CD1c-positive myeloid dendritic cell (primary cell): Measurements from ENCODE around the gene BLM.

Experiments
- DNase-seq: peaks from one replicate; pipeline ENCODE4 v3.0.0-alpha.2; 2016; ENCODE audit errors: extremely low spot score

Gene BLM

DNA sequence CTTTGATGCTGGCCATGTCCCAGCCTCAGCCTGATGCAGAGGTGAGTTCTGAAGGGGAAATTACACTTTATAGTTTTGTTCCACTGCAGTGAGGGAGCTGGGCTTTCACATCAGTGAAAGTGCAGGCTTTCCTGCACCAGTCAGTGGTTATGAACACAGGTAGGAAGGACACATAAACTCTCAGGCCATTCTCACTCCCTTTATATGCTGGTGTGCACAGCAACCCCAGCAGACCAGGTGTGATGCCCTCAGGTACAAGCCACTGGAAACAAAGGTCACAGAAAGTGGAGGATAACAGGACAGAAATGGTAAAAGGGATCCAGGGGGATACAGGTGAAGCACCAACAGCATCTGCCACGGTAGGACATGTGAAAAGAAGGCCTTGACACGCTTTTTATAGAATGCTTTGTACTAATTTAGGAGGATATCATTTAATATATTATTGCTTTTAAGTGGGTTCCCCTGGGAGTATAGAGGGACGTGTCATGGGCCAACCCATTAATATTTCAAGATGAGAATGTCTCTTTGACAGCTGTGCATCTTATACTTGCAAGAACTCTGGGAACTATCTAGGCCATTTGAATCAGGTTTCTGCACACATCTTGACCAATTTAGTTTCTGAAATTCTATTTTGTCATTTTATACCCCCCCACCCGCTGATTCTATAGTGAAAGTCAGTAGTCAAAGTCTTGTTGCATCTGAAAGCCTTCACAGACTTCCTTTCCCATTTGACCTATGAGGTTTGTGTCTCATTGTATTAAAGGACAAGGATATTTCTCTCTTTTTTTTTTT lies 25.0 kb upstream of the BLM start:
- DNase-seq = no peak

DNA sequence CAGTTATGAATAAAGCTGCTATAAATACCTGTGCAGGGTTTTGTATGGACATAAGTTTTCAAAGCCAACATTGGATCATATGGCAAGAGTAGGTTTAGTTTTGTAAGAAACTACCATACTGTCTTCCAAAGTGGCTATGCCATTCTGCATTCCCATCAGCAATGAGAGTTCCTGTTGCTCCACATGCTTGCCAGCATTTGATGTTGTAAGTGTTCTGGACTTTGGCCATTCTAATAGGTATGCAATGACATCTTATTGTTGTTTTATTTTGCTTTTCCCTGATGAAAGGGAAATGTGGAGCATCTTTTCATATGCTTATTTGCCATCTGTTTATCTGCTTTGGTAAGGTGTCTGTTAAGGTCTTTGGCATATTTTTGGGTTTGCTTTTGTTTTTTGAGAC lies 22.2 kb upstream of the BLM start:
- DNase-seq = no peak

DNA sequence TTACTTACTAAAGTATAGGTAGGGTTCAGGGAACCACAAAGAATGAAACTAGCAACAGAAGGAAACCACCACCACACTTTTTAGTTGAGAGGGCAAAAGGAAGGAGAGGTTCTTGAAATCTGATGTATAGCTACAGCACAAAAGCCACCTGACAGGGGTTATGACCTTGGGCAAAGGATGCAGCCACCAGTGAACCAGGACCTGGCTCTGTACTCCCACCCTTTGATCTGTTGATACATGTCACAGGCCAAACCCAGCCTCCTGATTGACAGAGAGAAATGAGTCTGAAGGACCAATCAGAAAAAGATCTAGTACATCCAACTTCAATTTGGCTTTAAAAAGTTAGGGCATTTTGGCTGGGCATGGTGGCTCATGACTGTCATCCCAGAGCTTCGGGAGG lies 20.0 kb upstream of the BLM start:
- DNase-seq = no peak

DNA sequence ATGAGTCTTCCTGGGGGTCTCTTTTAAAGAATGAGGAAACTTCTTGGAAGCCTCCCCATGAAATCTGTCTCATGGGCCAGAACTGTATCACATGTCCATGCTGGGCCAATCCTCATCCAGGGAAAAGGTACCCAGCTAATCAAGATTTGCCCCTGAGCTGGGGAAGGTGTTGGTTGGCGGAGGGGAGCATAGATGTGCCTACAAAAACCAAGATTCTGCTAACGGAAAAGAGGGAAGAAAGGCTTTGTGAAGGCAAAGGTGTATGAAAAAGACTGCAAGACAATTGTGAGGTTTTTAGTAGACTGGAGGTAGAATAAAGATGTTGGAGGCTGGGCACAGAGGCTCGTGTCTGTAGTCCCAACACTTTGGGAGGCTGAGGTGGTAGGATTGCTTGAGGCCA lies 18.5 kb upstream of the BLM start:
- DNase-seq = no peak

DNA sequence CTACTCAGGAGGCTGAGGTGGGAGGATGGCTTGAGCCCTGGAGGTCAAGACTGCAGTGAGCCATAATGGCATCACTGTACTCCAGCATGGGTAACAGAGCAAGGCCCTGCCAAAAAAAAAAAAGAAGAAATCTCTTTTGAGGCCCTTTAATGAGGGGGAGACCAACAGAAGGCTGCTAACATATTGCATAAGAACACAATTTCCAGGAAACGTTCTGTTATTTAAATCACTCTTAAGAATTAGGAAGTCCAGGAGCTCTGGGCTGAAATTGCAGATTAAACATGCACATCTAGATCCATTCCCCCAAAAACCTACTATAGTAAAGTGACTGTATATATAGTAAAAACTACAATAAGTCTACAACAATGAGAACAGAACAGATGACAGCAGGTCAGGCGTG lies 16.1 kb upstream of the BLM start:
- DNase-seq = peak; percentile 72

DNA sequence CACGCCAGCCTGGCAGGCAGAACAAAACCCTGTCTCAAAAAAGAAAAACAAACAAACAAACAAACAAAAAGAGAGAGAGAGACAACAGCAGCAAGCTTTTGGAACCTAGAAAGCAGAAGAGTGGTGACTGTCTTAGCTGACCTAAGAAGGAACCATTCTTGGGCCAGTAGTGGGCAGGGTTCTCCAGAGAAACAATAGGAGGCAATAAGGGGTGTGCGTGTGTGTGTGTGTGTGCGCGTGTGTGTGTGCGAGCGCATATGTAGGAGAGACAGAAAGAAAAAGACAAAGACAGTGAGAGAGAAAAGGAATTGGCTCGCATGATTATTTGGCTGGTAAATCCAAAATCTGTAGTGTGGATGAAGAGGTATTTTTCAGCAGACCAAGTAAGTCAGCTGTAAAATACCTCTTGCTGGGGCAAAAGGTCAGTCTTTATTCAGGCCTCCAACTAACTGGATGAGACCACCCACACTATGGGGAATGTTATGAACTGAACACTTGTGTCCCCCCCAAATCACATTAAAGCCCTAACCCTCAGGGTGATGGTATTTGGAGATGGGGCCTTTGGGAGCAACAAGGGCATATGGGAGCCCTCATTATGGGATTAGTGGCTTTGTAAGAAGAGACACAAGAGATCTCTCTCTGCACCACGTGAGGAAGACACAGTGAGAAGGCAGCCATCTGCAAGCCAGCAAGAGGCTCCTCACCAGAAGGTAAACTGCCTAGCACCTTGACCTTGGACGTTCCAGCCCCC lies 15.1 kb upstream of the BLM start:
- DNase-seq = peak; percentile 59

DNA sequence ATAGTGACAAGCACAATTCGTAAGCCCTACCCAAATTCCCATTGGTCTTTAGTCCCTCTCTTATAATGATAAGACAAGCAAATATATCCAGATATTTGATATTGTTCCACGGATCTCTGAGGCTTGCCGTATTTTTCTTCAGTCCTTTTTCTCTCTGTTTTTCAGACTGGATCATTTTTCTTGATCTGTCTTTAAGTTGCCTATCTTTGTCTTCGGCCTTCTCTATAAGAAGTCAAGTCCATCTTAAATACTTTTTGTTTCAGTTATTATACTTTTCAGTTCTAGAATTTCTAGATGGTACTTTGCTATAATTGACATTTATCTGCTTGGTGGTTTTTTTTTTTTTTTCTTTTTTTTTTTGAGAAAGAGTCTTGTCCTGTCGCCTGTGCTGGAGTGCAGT lies 13.7 kb upstream of the BLM start:
- no peak for DNase-seq

DNA sequence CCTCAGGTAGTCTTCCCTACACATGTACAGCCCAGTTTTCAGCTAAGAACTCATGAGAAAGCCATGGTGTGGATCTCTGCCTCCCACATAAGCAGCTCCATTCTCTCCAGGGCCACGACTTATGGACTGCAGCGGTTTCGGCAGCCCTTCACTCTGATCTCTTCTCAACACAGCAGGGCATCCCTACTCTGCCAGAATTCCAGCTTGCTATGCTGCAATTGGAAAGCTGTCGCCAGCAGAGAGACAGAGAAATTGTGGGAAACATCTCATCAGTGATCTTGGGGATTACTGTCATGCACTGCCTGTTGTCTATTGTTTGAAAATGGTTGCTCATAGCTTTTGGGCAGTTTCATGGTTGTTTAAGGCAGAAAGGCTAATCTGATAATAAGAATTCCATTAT lies 11.9 kb upstream of the BLM start:
- no peak for DNase-seq

DNA sequence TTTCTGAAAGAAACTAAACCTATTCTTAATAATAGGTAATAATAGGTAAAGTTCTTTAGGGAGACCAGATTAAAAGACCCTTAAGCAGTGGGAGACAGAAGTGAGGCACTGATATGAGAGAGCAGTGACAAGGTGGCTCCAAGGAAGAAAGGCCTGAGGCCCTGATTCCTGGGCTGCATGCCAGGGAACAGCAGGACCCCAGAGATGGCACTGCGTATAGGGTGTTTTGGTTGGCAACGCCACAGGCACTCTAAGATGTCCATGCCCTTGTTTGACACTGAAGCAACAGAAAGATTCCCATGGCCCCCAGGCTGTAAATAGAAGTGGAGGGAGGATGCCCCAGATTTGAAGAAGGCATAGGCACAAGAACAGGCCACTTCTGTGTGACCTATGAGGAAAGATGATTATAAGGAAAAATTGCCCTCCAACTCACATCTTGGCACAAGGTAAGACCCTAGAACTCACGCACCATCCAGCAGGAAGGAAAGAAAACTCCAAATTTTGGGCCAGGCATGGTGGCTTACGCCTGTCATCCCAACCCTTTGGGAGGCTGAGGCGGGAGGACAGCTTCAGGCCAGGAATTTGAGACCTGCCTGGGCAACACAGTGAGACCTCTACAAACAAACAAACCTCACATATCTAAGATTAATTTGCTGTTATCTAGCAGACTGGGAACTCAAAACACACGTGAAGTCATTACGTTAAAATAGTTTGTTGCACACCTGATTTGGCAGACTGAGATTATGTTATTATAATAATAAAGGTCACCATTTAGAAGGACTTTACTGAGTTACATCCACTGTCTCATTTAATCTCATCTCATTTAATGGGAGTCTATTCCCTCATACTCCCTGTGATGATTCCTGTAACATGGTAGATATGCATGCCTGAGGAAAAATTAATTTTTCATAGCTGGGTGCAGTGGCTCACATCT lies 10.5 kb upstream of the BLM start:
- no peak for DNase-seq

DNA sequence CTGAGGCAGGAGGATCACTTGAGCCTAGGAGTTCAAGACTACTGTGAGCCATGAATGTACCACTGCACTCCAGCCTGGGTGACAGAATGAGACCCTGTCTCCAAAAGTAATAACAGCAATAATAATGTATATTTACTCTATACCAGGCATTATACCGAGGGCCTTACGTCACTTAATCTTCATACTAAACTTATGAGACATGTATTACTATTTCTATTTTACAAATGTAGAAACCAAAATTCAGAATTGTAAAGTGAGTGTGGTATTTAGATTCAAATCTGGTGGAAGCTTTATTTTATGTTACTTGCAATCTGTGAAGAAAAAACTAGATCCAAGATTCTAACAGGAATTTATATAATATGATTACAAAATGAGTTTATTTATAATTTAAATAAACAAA lies 9.7 kb upstream of the BLM start:
- no peak for DNase-seq

DNA sequence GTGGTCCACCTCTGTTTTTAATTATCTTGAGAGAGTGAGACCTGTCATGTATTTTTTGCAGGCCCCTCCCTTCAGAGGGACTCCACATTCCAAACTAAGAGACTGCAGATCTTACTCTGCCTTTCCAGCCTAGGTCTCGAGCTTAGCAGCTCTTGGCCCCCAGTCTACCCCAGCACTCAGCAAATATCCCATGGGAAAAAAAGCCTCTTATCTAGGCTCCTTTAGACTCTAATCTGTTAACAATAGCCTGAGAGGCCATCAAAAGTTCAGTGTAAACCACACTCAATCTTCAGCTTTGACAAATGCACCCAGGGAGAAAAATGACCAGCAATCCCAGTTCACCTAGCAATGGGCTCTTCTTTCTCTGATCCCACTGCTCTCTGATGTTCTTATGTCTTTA lies 8.6 kb upstream of the BLM start:
- no peak for DNase-seq

DNA sequence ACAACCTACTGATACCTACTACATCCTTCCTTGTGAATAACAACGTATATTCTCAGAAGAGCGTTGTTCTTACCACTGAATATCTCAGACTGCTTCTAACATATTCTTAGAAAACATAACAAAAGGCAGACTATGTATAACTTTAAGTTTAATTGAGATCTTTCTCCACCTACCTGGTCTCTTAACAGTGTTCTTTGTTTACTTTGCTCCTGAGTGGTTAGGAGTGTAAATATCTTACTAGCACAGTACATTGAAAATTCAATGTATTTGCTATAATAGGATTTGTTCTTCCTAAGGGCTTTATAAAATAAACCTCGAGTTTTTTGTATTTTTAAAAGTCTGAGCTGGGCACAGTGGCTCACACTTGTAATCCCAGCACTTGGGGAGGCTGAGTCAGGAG lies 7.9 kb upstream of the BLM start:
- no peak for DNase-seq

DNA sequence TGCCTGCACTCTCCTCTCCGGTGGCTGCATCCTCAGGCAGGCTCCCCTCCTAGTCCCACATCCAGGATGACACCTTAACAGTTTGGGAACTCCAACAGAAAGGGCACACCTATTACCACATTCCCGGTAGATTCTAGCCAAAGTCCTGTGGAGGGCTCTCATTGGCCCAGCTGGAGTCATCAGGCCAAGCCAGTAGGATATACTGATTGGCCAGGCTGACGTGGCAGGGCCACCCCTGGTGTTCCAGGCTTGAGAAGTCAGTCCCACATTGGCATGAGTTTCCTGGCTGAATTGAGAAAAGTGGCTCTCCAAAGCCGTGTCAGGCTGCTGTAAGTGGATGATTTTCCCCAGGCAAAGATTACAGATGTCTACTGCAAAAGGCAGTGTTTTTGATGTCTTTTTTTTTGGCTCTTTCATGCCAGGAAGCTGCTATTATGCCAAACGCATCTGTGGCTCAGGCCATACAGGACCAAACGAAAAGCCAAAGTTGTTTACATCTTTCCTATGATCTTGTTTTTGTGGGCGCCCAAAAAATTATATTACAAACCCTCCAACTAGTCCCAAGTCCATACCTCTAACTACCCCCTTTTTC lies 6.6 kb upstream of the BLM start:
- no peak for DNase-seq

DNA sequence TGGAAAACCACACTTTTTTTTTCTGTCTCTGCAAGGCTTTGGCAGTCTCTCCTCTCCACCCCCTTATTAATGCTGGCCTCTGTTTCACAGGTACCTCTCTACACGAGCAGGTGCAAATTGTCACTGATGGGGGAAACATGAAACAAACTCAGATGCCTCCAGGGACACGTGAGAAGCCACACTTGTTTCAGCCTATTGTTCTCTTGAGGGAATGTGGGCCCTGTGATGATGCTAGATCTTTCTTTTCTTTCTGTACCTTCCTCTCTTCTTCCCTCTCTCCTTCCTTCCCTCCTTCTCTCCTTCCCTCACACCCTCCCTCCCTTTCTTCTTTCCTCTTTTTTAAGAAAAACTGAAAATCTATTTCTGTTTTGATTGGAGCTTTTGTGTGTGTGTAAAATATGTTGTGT lies 5.7 kb upstream of the BLM start:
- DNase-seq = no peak

DNA sequence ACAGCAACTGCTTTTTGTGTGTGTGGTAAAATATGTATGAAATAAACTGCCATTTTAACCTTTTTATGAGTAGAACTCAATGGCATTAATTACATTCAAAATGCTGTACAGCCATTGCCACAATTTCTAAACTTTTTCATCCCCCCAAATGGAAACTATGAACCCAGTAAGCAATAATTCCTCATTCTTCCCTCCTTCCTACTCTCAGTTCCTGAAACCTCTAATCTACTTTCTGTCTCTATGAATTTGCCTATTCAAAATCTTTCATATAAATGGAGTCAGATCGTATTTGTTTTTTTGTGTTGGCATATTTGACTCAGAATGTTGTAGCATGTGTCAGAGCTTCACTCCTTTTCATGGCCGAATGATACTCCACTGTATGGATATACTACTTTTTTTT lies 5.3 kb upstream of the BLM start:
- peak; percentile 23 for DNase-seq

DNA sequence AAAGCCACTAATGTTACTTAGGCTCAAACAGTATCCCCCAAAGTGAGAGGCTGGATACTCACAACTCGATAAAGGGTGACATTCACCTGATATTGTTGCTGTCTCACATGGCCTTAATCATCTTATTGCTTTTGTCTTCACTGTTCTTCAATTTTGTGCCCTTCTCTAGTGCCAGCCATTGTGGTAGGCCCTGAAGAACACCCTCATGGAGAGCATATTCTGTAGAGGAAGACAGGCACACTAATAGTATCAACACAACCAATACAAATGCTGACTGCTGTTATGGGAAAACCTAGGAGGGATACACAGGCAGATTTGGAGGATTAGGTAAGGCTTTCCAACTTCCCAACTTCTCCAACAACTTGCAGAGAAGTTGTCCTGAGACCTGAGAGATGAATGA lies 4.1 kb upstream of the BLM start:
- DNase-seq = no peak

DNA sequence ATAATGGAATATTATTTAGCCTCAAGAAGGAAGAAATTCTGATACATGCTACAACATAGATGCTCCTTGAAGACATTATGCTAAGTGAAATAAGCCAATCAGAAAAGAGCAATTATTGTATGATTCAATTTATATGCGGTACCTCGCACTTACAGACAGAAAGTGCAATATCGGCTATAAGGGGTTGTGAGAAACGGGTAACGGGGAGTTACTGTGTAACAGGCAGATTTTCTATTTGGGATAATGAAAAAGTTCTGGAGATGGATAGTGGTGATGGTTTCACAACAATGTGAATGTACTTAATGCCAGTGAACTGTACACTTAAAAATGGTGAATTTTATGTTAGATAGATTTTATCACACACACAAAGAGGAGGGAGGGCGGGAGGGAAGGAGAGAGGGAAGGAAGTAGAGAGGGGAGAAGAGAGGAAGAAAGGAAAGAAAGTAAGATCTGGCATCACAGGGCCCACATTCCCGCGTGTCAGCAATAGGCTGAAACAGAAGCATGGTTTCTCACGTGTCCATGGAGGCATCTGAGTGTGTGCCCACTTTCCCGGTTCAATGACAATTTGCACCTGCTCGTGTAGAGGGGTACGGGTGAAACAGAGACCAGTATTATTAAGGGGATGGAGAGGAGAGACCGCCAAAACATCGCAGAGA lies 700 bp upstream of the BLM start:
- no peak for DNase-seq

DNA sequence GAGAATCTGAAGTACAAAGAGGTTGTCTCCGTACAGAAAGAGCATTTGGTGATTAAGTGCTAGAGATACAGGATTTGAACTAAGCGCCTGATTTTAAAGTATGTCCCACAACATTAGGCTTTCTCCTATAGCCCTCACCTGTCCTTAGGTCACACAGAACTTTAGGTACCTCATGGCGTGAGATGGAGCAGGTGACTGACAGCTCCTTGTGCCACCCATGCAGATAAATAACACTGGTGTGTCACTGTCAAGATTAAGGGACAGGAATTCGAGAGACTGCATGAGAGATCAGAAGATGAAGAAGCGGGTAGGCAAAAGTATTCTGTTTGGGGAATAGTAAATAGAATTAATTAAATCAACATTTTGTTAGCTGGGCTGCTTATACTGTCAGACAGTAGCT lies 1.1 kb downstream of the BLM start:
- DNase-seq = no peak

DNA sequence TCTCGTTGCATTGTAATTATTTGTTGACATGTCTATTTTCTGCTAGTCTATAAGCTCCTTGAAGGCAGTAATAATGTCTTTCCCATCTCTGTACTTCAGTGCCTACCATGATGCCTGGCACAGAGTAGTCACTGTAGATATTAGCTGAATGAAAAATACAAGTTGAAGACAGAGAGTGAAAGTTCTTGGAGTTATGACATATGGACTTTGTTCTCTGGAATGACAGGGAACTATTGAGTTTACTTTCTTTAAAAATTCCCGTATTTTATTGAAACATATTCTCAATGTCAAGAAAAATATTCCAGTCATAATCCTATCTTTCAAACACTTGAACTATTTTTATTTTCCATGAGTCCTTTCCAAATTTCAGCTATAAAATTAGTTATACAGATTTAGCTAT lies 3.0 kb downstream of the BLM start:
- DNase-seq = no peak

DNA sequence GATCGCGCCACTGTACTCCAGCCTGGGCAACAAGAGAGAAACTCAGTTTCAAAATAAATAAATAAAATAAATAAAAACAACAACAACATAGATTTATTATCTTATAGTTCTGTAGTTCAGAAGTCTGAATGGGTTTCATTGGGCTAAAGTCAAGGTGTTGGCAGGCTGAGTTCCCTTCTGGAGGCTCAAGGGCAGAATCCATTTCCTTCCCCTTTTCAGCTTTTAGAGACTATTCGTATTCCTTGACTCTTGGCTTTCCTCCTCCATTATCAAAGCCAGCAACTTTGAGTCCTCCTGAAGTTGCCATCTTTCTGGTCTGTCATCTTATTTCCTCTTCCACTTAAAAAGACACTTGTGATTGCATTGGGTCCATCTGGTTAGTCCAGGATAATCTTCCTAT lies 12.1 kb downstream of the BLM start:
- DNase-seq = peak; percentile 26

DNA sequence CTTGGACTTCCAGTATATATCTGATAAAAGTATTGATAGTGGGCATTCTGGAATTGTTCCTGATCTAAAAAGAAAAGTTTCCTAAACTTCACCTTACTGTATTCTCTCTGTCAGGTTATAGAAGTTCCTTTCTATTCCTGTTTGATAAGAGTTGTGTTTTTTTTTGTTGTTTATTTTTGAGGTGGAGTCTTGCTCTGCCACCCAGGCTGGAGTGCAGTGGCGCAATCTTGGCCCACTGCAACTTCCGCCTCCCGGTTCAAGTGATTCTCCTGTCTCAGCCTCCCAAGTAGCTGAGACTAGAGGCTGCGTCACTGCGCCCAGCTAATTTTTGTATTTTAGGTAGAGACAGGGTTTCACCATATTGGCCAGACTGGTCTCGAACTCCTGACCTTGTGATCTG lies 13.1 kb downstream of the BLM start:
- DNase-seq = no peak

DNA sequence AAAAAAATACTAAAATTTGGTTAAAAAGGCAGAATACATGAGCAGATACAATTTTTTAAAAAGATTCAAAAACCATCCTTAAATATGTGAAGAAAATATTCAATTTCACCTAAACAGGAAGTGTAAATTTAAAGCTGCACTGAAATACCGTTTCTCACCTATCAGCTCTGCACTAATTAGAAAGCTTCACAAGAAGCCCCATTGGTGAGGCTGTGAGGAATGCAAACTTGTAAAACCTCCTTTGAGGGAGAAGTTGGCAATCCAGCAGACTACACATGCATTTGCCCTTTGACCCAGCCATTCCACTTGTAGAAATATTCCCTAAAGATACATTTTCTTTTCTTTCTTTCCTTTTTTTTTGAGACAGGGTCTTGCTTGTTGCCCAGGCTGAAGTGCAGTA lies 18.8 kb downstream of the BLM start:
- DNase-seq = no peak
